ENCODE results near the gene LPAR6. TPM values are rescaled to one million over a fixed set of nuclear protein-coding genes. Genes with fewer than 3 reads are reported as not detected.

Gene LPAR6
- total RNA-seq, 1 donor from 2014 or later = 98.0 TPM

DNA sequence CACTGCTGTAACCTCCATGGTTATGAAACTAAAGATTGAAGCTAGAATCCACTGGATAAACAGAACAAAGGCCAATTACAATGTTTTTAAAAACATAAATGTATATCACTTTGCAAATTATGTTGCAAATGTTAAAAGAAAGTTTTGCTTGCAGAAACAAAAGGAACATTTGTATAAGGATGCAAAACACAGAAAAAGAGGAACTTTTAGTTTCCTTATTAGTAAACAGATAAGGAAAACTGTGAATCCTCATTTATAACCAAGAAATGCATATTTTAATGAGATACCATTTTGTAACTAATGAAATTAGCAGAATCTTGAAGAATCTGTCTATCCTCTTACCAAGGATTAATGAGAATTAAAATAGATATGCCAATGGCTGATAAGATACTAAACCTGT is 32.3 kb downstream of the LPAR6 start:
- no peaks in the 10 kb centered on the region for H3K9me3 Mint-ChIP-seq (ENCODE audit: unreplicated experiment)
- no peak overlapping the region for H3K4me3 Mint-ChIP-seq (ENCODE audit: unreplicated experiment)
- H3K36me3 Mint-ChIP-seq (ENCODE audit: low read depth, unreplicated experiment) = peaks cover 13% of the 10 kb centered on the region
- DNase-seq (ENCODE audit: low spot score) = no peak
- no peak for TF ChIP-seq CTCF (IDR thresholded peaks at IDR 0.05; ENCODE audit: unreplicated experiment)
- no peaks in the 10 kb centered on the region for H3K27me3 Mint-ChIP-seq (ENCODE audit: unreplicated experiment)
- H3K27ac Mint-ChIP-seq (ENCODE audit: unreplicated experiment) = no peak overlapping the region
- H3K4me1 Mint-ChIP-seq (ENCODE audit: unreplicated experiment) = peaks cover 3% of the 10 kb centered on the region

- Mint-ChIP-seq H3K4me1 (ENCODE audit: unreplicated experiment) (peaks cover 3% of the 10 kb centered on the region), H3K4me3 (ENCODE audit: unreplicated experiment) (no peak overlapping the region)
Observed at GRCh38 chr13:48377857-48378256, 35.1 kb downstream of the LPAR6 start.

DNA sequence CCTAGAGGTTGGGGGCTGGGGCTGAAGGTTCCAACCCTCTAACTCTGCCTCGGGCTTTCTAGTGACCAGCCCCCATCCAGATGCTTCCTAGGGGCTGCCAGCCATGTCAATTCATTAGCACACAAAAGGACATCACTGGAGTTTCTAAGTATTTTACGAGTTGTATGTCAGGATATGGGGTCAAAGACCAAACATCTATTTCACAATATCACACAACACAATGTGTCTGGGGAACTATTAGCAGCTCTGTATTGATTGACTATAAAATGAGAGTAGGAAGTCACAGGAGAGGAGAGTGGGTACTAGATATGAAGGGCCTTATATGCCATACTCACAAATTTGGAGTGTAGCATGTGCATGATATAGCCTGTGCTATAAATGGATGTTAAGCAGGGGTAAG is 42.1 kb downstream of the LPAR6 start:
- H3K27ac Mint-ChIP-seq (ENCODE audit: unreplicated experiment) = no peak overlapping the region
- no peak for TF ChIP-seq CTCF (IDR thresholded peaks at IDR 0.05; ENCODE audit: unreplicated experiment)
- H3K4me3 Mint-ChIP-seq (ENCODE audit: unreplicated experiment) = no peak overlapping the region
- H3K36me3 Mint-ChIP-seq (ENCODE audit: low read depth, unreplicated experiment) = peaks cover 27% of the 10 kb centered on the region
- no peak for DNase-seq (ENCODE audit: low spot score)
- no peaks in the 10 kb centered on the region for H3K9me3 Mint-ChIP-seq (ENCODE audit: unreplicated experiment)
- peaks cover 2% of the 10 kb centered on the region for H3K27me3 Mint-ChIP-seq (ENCODE audit: unreplicated experiment)
- peaks cover 8% of the 10 kb centered on the region for H3K4me1 Mint-ChIP-seq (ENCODE audit: unreplicated experiment)

More at GRCh38 chr13:48377857-48378256, 35.1 kb downstream of the LPAR6 start:
- Mint-ChIP-seq H3K9me3 (ENCODE audit: unreplicated experiment) (no peaks in the 10 kb centered on the region), H3K27me3 (ENCODE audit: unreplicated experiment) (no peaks in the 10 kb centered on the region), H3K36me3 (ENCODE audit: low read depth, unreplicated experiment) (peaks cover 18% of the 10 kb centered on the region), H3K27ac (ENCODE audit: unreplicated experiment) (no peak overlapping the region)
- no peak for TF ChIP-seq CTCF (IDR thresholded peaks at IDR 0.05; ENCODE audit: unreplicated experiment)
- no peak for DNase-seq (ENCODE audit: low spot score)

GRCh38 chr13:48369988-48370387 is 42.9 kb downstream of the LPAR6 start:
- peaks cover 2% of the 10 kb centered on the region for H3K27me3 Mint-ChIP-seq (ENCODE audit: unreplicated experiment)
- no peak for TF ChIP-seq CTCF (IDR thresholded peaks at IDR 0.05; ENCODE audit: unreplicated experiment)
- H3K9me3 Mint-ChIP-seq (ENCODE audit: unreplicated experiment) = no peaks in the 10 kb centered on the region
- no peak for DNase-seq (ENCODE audit: low spot score)
- peaks cover 8% of the 10 kb centered on the region for H3K4me1 Mint-ChIP-seq (ENCODE audit: unreplicated experiment)
- H3K36me3 Mint-ChIP-seq (ENCODE audit: low read depth, unreplicated experiment) = peaks cover 24% of the 10 kb centered on the region
- H3K27ac Mint-ChIP-seq (ENCODE audit: unreplicated experiment) = no peak overlapping the region
- no peak overlapping the region for H3K4me3 Mint-ChIP-seq (ENCODE audit: unreplicated experiment)

Other genes starting within 250 kb of the LPAR6 start
- 448 TPM for gene ITM2B, start 179.9 kb downstream of the LPAR6 start, total RNA-seq (ENCODE audit: unreplicated experiment)
- 36.2 TPM for gene RB1, start 109.4 kb downstream of the LPAR6 start, total RNA-seq (ENCODE audit: unreplicated experiment)
- 71.0 TPM for gene RCBTB2, start 120.0 kb upstream of the LPAR6 start, total RNA-seq (ENCODE audit: unreplicated experiment)
- not detected for gene CYSLTR2, start 240.8 kb upstream of the LPAR6 start, total RNA-seq (ENCODE audit: unreplicated experiment)

All from endothelial cell (in vitro differentiated cells).